HG03064 (cell line): ENCODE measurements around the gene TMEM150B.

Source experiments
- ATAC-seq: cut with Tn5 transposase; IDR thresholded peaks from one replicate; pipeline ENCODE4 v1.9.1; 2021; ENCODE audit warnings: low read depth; ENCODE audit not compliant: unreplicated experiment

The TMEM150B gene

DNA sequence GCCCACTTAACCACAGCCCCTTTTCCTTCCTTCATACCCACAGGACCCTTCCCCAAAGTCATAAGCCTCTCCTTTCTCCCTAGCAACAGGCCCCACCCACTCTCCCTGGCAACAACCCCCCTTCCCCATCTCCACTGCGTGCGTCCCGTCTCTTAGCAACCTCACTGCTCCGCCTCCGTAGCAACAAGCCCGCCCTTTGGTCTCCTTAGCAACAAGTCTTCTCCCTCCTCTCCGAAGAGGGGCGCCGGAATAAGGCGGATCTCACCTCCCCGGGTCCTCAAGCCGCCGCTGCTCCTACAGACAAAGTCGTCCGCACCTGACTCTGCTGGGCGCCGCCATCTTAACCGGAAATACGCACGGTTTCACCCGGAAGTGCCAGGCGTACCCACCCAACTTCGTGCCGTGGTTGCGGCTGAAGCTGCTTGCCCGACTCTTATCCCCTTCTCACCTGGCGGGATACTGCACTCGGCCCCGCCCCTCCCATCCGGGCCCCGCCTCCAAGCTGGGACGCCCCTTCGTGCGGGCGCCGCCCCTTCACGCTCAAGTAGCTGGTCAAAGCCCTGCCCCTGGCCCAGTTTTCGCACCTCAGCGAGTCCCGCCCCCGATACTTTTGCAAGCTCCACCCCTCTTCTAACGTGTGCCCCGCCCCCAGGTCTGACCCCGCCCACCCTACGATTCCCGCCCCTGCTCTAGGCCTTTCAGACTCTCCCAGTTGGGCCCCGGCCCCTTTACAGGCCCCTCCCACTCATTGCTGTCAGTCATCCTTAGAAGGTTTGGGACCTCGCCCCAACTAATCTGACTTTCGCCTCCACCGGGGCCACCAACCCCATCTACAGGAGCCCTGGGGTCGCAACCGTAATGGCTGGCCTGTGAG, 45.1 kb downstream of the TMEM150B start, which contains the start of gene HSPBP1:
Gene HSPBP1 (minus strand): TSS at position 341 of the 874 bp plus-strand sequence. CDS start 502 bp downstream, outside the sequence.
- peak; percentile 52 for ATAC-seq

- ATAC-seq = no peak
Observed at GRCh38 chr19:55279340-55279739, 45.8 kb downstream of the TMEM150B start.

DNA sequence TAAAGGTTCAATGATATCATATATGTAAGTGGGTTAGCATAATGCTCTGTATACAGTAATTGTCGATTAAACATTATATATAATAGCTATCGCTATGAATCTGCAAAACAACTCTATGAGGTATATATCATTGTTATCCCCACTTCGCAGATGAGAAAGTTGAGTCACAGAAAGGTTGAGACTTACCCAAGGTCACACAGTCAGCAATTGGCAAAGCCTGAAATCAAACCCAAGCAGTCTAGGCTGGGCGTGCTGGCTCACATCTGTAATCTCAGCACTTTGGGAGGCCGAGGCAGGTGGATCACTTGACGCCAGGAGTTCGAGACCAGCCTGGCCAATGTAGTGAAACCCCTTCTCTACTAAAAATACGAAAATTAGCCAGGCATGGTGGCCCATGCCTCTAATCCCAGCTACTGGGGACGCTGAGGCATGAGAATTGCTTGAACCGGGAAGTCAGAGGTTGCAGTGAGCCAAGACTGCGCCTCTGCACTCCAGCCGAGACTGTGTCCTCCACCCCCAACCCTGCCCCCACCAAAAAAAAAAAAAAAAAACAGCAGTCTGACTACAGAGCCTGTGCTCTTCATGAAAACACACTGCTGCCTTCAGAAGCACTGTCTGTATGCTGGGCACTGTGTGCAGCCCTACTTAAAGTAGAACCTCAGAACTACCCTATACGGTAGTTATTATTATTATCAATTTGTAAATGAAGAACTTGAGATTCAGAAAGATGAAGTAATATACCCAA, 46.6 kb downstream of the TMEM150B start:
- ATAC-seq = no peak

GRCh38 chr19:55277494-55277893, 47.6 kb downstream of the TMEM150B start:
- no peak for ATAC-seq

GRCh38 chr19:55276720-55277430, 48.3 kb downstream of the TMEM150B start:
- no peak for ATAC-seq

GRCh38 chr19:55275851-55276719, 49.1 kb downstream of the TMEM150B start:
- no peak for ATAC-seq

- no peak for ATAC-seq
Observed at GRCh38 chr19:55273978-55274707, 51.0 kb downstream of the TMEM150B start.

- ATAC-seq = no peak
Observed at GRCh38 chr19:55272142-55272541, 53.0 kb downstream of the TMEM150B start.

DNA sequence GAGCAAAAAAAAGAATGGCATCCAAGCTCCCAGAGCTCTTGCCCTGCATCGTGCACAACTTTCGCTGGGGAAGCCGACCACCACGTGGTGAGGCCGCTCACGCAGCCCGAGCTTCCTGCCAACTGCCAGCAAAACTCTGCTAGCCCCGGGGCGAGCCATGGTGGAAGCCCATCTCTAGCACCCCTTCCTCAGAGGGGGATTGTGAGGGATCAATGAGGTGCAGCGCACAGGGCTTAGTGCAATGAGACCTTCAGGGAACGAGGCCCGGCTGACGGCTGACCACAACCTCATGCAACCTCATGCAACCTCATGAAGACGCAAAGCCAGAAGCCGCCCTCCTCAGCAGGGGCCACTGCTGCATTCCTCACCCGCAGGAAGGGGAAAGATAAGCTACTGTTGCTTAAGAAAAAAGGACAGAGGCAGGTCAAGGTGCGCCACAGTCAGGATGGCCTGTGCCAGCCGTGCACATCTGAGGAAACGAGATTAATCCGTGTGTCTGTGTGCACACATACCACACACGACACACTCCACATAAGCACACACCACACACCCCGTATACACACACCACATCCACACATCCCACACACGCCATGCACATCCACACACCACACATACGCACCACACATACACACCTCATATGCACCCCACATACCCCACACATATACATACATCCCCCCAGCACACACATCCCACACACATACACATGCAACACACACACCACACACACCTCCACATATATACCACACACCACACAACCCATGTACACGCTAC, 54.8 kb downstream of the TMEM150B start:
- ATAC-seq = no peak

GRCh38 chr19:55269299-55269698, 55.8 kb downstream of the TMEM150B start:
- no peak for ATAC-seq

DNA sequence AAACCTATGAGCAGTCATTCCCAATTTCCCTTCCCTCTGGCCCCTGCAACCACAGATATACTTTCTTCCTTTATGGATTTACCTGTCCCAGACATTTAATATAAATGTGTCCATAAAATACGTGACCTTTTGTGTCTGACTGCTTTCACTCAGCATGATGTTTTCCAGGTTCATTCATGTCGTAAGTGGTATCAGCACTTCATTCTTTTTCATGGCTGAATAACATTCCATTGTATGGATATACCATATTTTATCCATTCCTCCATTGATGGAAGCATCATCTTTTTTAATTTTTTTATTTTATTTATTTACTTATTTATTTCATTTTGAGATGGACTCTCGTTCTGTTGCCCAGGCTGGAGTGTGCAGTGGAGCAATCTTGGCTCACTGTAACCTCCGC, 58.3 kb downstream of the TMEM150B start:
- no peak for ATAC-seq

- ATAC-seq = no peak
Observed at GRCh38 chr19:55266404-55266803, 58.7 kb downstream of the TMEM150B start.

DNA sequence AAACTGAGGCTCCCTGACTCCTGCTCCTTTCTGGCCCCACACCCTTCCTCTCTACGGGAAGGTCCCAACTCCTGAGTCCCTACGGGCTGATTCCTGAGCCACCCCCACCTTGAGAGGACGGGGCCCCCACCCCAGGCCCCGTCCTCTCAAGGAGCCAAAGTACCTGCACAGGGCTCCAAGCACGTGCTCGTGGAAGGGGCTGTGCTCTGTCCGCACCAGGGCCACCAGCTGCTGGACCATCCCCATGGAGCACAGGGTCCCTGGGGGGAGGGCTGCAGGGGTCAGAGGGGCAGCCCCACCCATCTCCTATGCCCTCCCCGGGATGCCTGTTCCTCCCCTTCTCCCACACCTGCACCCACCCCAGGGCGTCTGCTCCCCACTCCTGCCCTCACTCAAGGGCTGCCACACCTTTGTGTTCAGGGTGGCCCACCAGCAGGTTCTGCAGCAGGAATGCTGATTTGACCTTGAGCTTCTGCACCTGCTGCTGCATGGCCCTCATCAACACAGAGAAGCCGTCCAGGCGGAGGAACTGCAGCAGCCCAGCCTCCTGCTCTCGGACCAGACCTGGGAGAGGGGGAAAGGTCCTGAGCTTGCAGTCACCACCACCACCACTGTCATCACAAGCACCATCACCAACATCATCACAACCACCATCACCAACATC, 59.3 kb downstream of the TMEM150B start:
- ATAC-seq = no peak

DNA sequence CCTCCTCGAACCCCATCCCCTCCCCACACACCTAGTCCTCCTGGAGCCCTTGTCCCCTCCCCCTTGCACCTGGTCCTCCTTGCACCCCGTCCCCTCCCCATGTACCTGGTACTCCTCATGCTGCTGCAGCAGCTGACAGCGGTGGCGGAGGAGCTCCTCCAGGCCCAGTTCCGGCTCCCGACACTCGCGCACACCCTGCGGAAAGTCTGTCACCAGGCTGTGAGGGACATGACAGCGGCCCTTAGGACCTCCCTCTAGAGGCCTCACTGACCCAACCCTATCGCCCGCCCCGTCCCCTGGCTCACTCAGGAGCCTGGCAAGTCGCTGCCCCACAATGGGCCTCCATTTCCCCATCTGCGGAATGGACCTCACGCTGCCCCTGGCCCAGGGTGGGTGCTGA, 60.0 kb downstream of the TMEM150B start:
- no peak for ATAC-seq

DNA sequence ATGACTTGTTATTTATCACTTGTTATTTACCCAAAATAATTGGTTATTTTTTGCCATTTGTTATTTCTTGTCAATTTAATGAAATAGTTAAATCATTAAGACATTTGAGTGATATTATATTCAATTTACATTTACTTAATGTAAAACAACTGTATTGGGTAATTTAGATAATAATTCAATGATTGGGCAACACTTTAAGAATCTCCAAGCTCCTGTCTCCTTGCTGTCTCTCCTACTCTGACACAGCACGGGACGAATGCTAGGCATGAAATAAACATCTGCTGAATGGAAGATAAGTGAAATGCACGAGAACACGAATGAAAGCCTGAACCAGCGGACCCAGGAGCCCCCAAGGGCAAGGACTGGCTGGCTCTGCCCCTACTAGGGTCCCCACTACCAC, 60.6 kb downstream of the TMEM150B start:
- ATAC-seq = no peak
